ENCODE data around the gene MACF1. TPM values are rescaled to one million over a fixed set of nuclear protein-coding genes. Genes with fewer than 3 reads are reported as not detected.

Gene MACF1
- total RNA-seq, 1 donor from 2014 or later: 386 TPM

DNA sequence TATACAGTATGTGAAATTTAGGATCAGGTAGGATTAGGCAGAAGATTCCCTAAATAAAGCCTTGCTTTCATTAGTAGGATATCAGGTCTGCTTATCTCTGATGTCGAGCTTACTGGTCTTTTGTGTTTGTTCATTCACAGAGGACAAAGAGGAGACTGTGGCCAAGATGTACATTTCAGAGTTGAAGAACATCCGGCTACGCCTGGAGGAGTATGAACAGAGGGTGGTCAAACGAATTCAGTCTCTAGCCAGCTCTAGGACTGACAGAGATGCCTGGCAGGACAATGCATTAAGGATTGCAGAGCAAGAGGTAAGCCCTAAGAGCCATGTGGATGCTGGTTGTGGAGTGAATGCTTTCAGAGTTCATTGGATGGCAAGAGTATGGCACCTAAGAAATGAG, 106.2 kb downstream of the MACF1 start:
- Mint-ChIP-seq H3K27me3 (ENCODE audit: low read depth) (no peaks in the 10 kb centered on the region), H3K27ac (ENCODE audit: unreplicated experiment) (no peak overlapping the region), H3K4me3 (ENCODE audit: unreplicated experiment) (no peak overlapping the region), H3K36me3 (ENCODE audit: low read depth) (peaks cover 41% of the 10 kb centered on the region), H3K4me1 (ENCODE audit: low read depth) (peaks cover 2% of the 10 kb centered on the region), H3K9me3 (ENCODE audit: low read depth) (no peaks in the 10 kb centered on the region)
- TF ChIP-seq, protein P1, sequence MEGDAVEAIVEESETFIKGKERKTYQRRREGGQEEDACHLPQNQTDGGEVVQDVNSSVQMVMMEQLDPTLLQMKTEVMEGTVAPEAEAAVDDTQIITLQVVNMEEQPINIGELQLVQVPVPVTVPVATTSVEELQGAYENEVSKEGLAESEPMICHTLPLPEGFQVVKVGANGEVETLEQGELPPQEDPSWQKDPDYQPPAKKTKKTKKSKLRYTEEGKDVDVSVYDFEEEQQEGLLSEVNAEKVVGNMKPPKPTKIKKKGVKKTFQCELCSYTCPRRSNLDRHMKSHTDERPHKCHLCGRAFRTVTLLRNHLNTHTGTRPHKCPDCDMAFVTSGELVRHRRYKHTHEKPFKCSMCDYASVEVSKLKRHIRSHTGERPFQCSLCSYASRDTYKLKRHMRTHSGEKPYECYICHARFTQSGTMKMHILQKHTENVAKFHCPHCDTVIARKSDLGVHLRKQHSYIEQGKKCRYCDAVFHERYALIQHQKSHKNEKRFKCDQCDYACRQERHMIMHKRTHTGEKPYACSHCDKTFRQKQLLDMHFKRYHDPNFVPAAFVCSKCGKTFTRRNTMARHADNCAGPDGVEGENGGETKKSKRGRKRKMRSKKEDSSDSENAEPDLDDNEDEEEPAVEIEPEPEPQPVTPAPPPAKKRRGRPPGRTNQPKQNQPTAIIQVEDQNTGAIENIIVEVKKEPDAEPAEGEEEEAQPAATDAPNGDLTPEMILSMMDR (IDR thresholded peaks at IDR 0.05): no peak
- no peak for DNase-seq (ENCODE audit: low spot score)

DNA sequence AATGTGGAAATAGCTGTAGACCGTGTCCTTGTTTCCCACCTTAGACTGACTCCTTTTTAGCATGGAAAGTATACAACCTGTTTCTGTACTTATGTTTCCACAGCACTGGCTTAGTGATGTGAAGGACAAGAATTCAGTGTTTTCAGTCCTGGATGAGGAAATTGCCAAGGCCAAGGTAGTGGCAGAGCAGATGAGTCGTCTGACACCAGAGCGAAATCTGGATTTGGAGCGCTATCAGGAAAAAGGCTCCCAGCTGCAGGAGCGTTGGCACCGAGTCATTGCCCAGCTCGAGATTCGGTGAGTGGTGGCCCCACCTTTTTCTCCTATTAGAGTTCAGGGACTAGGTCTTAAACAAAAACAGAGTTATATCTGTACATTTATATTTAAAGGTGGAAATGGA, 112.6 kb downstream of the MACF1 start:
- Mint-ChIP-seq H3K27ac (ENCODE audit: unreplicated experiment) (no peak overlapping the region), H3K4me3 (ENCODE audit: unreplicated experiment) (no peak overlapping the region)
- DNase-seq (ENCODE audit: low spot score): no peak

DNA sequence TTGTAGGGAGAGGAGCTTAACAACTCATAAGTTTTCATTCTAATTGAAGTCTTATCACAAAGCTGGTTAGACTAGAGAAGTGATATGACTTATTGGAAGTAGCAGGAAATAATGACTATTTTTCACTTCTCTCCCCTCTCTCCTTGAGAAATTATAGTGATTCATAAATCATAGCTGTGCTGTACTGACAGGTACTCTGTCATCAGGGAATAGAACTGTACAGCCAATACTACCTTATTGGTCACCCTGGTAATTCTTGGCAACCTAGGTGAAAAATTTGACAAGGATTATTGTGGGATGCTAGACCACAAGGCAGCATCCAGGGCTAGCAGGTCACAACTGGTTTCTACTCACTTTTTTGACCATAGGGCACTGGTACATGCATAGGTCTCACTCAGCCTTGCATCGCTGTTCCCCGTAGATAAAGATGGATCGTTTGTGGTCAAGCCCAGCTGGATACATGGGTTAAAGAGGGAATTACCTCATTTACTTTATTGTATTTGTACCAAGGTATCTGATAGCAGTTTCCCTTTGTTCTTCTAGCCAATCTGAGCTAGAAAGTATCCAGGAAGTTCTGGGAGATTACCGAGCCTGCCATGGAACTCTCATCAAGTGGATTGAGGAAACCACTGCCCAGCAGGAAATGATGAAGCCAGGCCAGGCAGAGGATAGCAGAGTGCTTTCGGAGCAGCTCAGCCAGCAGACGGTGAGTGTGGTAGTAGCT, 113.6 kb downstream of the MACF1 start:
- TF ChIP-seq, protein P1 (IDR thresholded peaks at IDR 0.05): no peak
- DNase-seq (ENCODE audit: low spot score): no peak
- H3K27me3 Mint-ChIP-seq (ENCODE audit: low read depth): no peaks in the 10 kb centered on the region
- H3K4me1 Mint-ChIP-seq (ENCODE audit: low read depth): no peaks in the 10 kb centered on the region
- H3K36me3 Mint-ChIP-seq (ENCODE audit: low read depth): peaks cover 49% of the 10 kb centered on the region
- no peaks in the 10 kb centered on the region for H3K9me3 Mint-ChIP-seq (ENCODE audit: low read depth)
- H3K4me3 Mint-ChIP-seq (ENCODE audit: unreplicated experiment): no peak overlapping the region
- peak overlapping the region; percentile 60 for H3K27ac Mint-ChIP-seq (ENCODE audit: unreplicated experiment)

More for the DNA sequence above, 112.6 kb downstream of the MACF1 start:
- Mint-ChIP-seq H3K27me3 (ENCODE audit: low read depth) (no peaks in the 10 kb centered on the region), H3K4me1 (ENCODE audit: low read depth) (no peaks in the 10 kb centered on the region), H3K36me3 (ENCODE audit: low read depth) (peaks cover 50% of the 10 kb centered on the region), H3K9me3 (ENCODE audit: low read depth) (no peaks in the 10 kb centered on the region)
- TF ChIP-seq, protein P1 (IDR thresholded peaks at IDR 0.05): no peak

DNA sequence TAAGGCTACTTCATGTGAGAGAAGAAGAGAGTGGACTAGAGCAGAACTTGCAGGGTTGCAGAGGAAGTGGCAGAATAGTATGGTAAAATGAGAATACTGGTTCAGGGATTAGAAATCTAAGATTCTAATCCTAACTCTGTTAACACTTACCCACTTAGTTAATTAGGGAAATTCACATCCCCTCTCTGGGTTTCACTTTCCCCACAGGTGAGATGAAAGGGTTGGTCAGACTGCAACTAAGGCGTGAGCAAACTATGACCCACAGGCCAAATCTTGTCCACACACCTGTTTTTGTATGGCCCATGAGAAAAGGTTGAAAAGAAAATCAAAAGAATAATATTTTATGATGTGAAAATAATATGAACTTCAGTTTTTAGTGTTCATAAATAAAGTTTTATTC, 117.5 kb downstream of the MACF1 start:
- no peaks in the 10 kb centered on the region for H3K27me3 Mint-ChIP-seq (ENCODE audit: low read depth)
- H3K9me3 Mint-ChIP-seq (ENCODE audit: low read depth): no peaks in the 10 kb centered on the region
- H3K4me1 Mint-ChIP-seq (ENCODE audit: low read depth): no peaks in the 10 kb centered on the region
- no peak overlapping the region for H3K4me3 Mint-ChIP-seq (ENCODE audit: unreplicated experiment)
- peaks cover 42% of the 10 kb centered on the region for H3K36me3 Mint-ChIP-seq (ENCODE audit: low read depth)
- DNase-seq (ENCODE audit: low spot score): no peak
- H3K27ac Mint-ChIP-seq (ENCODE audit: unreplicated experiment): peak overlapping the region; percentile 20
- TF ChIP-seq, protein P1 (IDR thresholded peaks at IDR 0.05): no peak

DNA sequence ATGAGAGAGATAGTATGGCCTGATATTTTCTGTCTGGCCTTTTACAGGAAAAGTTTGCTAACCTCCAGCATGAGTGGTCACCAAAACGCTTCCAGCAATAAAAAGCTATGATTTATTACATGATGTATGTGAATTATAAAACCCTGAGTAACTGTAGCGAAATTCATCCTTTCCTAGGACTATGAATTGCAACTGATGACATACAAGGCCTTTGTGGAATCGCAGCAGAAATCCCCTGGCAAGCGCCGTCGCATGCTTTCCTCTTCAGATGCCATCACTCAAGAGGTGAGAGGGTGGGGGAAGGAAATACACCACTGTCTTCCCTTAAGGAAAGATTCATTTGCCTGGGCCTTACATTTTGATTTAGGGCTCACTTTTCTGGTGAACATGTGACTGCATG, 117.9 kb downstream of the MACF1 start:
- Mint-ChIP-seq H3K27me3 (ENCODE audit: low read depth) (no peaks in the 10 kb centered on the region), H3K4me1 (ENCODE audit: low read depth) (peaks cover 1% of the 10 kb centered on the region), H3K27ac (ENCODE audit: unreplicated experiment) (peak overlapping the region; percentile 39), H3K36me3 (ENCODE audit: low read depth) (peaks cover 44% of the 10 kb centered on the region), H3K4me3 (ENCODE audit: unreplicated experiment) (no peak overlapping the region), H3K9me3 (ENCODE audit: low read depth) (no peaks in the 10 kb centered on the region)
- TF ChIP-seq, protein P1 (IDR thresholded peaks at IDR 0.05): no peak
- DNase-seq (ENCODE audit: low spot score): no peak

All from chondrocyte (in vitro differentiated cells).